Limb (tissue), 2 donors: ENCODE results near the gene ADGRD1.

Experiments used
- DNase-seq, 2 donors: peaks; one replicate each; pipeline ENCODE4 v3.0.0-alpha.2; 2016; ENCODE audit errors: extremely low spot score in 2 of 2

ADGRD1 gene

GRCh38 chr12:131041216-131041967 is 87.7 kb downstream of the ADGRD1 start:
- no peak for DNase-seq

- no peak for DNase-seq
Observed at GRCh38 chr12:131041968-131042833, 88.5 kb downstream of the ADGRD1 start.

GRCh38 chr12:131042834-131043245 is 89.1 kb downstream of the ADGRD1 start:
- DNase-seq: no peak

GRCh38 chr12:131043401-131043871 is 89.7 kb downstream of the ADGRD1 start:
- no peak for DNase-seq

GRCh38 chr12:131044136-131044535 is 90.4 kb downstream of the ADGRD1 start:
- DNase-seq: no peak

GRCh38 chr12:131044760-131045381 is 91.2 kb downstream of the ADGRD1 start:
- DNase-seq: no peak

- no peak for DNase-seq
Observed at GRCh38 chr12:131045705-131046460, 92.2 kb downstream of the ADGRD1 start.

GRCh38 chr12:131046813-131047788 is 93.4 kb downstream of the ADGRD1 start:
- DNase-seq: no peak

- no peak for DNase-seq
Observed at GRCh38 chr12:131047789-131048610, 94.3 kb downstream of the ADGRD1 start.

GRCh38 chr12:131048611-131048990 is 94.9 kb downstream of the ADGRD1 start:
- no peak for DNase-seq

GRCh38 chr12:131049002-131049401 is 95.3 kb downstream of the ADGRD1 start:
- DNase-seq: no peak

GRCh38 chr12:131049549-131050339 is 96.0 kb downstream of the ADGRD1 start:
- no peak for DNase-seq

GRCh38 chr12:131050463-131051154 is 96.9 kb downstream of the ADGRD1 start:
- no peak for DNase-seq

- DNase-seq: no peak
Observed at GRCh38 chr12:131051155-131051473, 97.4 kb downstream of the ADGRD1 start.

GRCh38 chr12:131052063-131052781 is 98.5 kb downstream of the ADGRD1 start:
- no peak for DNase-seq

- no peak for DNase-seq
Observed at GRCh38 chr12:131052929-131053328, 99.2 kb downstream of the ADGRD1 start.

- no peak for DNase-seq
Observed at GRCh38 chr12:131053567-131053966, 99.9 kb downstream of the ADGRD1 start.
